Activated B cell treated with CpG ODN at 0.5 μM for 24 hours (primary cell): ENCODE measurements around the gene GDF7. TPM values are rescaled to one million over a fixed set of nuclear protein-coding genes. Genes with fewer than 3 reads are reported as not detected.

Experiments used
- ATAC-seq: fragments of 200-7000 bp; cut with Tn5 transposase; one replicate; pipeline ENCODE4 v1.10.0; 2021; ENCODE audit warnings: low read depth, mild to moderate bottlenecking, moderate library complexity
- CTCF ChIA-PET: fragments of 350-600 bp; sonication (Branson Sonifier 250); formaldehyde crosslinking; loops from one replicate; lab custom pipeline; 2021; ENCODE audit warnings: antibody characterized with exemption; lab: Charles Lee
- POLR2A ChIA-PET: fragments of 350-600 bp; sonication (Branson Sonifier 250); formaldehyde crosslinking; loops from one replicate; lab custom pipeline; 2021; ENCODE audit warnings: antibody characterized with exemption; lab: Charles Lee
- DNase-seq: peaks from one replicate; pipeline ENCODE4 v3.0.0; 2022
- H3K27ac Mint-ChIP-seq: one replicate; pipeline ENCODE4 v1.8.0; 2020; ENCODE audit warnings: mixed read lengths
- H3K27me3 Mint-ChIP-seq: one replicate; pipeline ENCODE4 v1.8.0; 2021; ENCODE audit warnings: mixed read lengths
- H3K36me3 Mint-ChIP-seq: one replicate; pipeline ENCODE4 v1.8.0; 2021; ENCODE audit warnings: low read depth, mixed read lengths
- H3K4me1 Mint-ChIP-seq: one replicate; pipeline ENCODE4 v1.8.0; 2021; ENCODE audit warnings: mixed read lengths
- H3K4me3 Mint-ChIP-seq: one replicate; pipeline ENCODE4 v1.8.0; 2020; ENCODE audit warnings: mild to moderate bottlenecking, mixed read lengths
- H3K9me3 Mint-ChIP-seq: one replicate; pipeline ENCODE4 v1.8.0; 2020; ENCODE audit warnings: mixed read lengths
- CTCF ChIP-seq: fragments of 200-600 bp; IDR thresholded peaks from one replicate; pipeline ENCODE4 v1.8.0; 2022; ENCODE audit warnings: antibody characterized with exemption, mild to moderate bottlenecking
- intact Hi-C: fragments of 100-400 bp; cut with micrococcal nuclease; formaldehyde crosslinking; loops from one replicate; pipeline ENCODE4 v1.15.1; 2024
- total RNA-seq: library from RNA; stranded (reverse); gene quantifications from 2 replicates; pipeline ENCODE4 v1.2.3, GENCODE V29; 2022

GDF7 gene
- total RNA-seq, 1 donor from 2014 or later = 6.7 TPM

- no peak overlapping the region for H3K27ac Mint-ChIP-seq
- H3K36me3 Mint-ChIP-seq = peaks cover 41% of the 10 kb centered on the region
- CTCF ChIA-PET = interaction anchor here (0.6 to 2.6 kb wide), 10 partner anchors 9 to 392 kb away, joined by 3 to 26 read pairs (median 4); partner anchors contain the start of gene RHOB
- no peak for DNase-seq
- intact Hi-C loops = loop anchor here (2.0 to 5.0 kb wide), 2 partner anchors 38 to 677 kb away; no protein-coding TSS in a partner anchor
- H3K27me3 Mint-ChIP-seq = no peaks in the 10 kb centered on the region
- POLR2A ChIA-PET = interaction anchor here (0.7 to 3.2 kb wide), 2 partner anchors 188 to 353 kb away, joined by 4 to 10 read pairs; partner anchors contain the start of gene RHOB
- H3K4me3 Mint-ChIP-seq = no peak overlapping the region
- no peak for ATAC-seq
- no peaks in the 10 kb centered on the region for H3K9me3 Mint-ChIP-seq
- peaks cover 8% of the 10 kb centered on the region for H3K4me1 Mint-ChIP-seq
- TF ChIP-seq CTCF = no peak
Measured at GRCh38 chr2:20634507-20635112, 32.3 kb upstream of the GDF7 start.

- Mint-ChIP-seq H3K27me3 (no peaks in the 10 kb centered on the region), H3K4me1 (peaks cover 8% of the 10 kb centered on the region), H3K4me3 (no peak overlapping the region), H3K36me3 (peaks cover 40% of the 10 kb centered on the region), H3K9me3 (no peaks in the 10 kb centered on the region), H3K27ac (no peak overlapping the region)
- ATAC-seq = no peak
- no peak for DNase-seq
- no peak for TF ChIP-seq CTCF
- intact Hi-C loops = loop anchor here (2.0 to 5.0 kb wide), 2 partner anchors 38 to 678 kb away; no protein-coding TSS in a partner anchor
- POLR2A ChIA-PET = interaction anchor here (0.7 to 3.2 kb wide), 2 partner anchors 188 to 353 kb away, joined by 4 to 10 read pairs; partner anchors contain the start of gene RHOB
- CTCF ChIA-PET = interaction anchor here (0.9 to 2.6 kb wide), 8 partner anchors 9 to 224 kb away, joined by 3 to 26 read pairs (median 4); partner anchors contain the start of gene RHOB
Measured at GRCh38 chr2:20635113-20635510, 31.8 kb upstream of the GDF7 start.

GRCh38 chr2:20635675-20636584, 31.0 kb upstream of the GDF7 start:
- no peak overlapping the region for H3K27ac Mint-ChIP-seq
- H3K36me3 Mint-ChIP-seq = peaks cover 43% of the 10 kb centered on the region
- ATAC-seq (peak; percentile 97), DNase-seq (peak; percentile 64)
- TF ChIP-seq CTCF = no peak
- intact Hi-C loops = loop anchor here (1.0 to 5.0 kb wide), 4 partner anchors 39 to 679 kb away; no protein-coding TSS in a partner anchor
- POLR2A ChIA-PET = interaction anchor here (3.2 kb wide), 1 partner anchor 189 kb away, joined by 10 read pairs; the partner anchor contains the start of gene RHOB
- no peaks in the 10 kb centered on the region for H3K9me3 Mint-ChIP-seq
- no peak overlapping the region for H3K4me3 Mint-ChIP-seq
- CTCF ChIA-PET = interaction anchor here (0.5 to 2.6 kb wide), 13 partner anchors 13 to 300 kb away, joined by 3 to 26 read pairs (median 4); partner anchors contain the start of gene RHOB
- peaks cover 8% of the 10 kb centered on the region for H3K4me1 Mint-ChIP-seq
- no peaks in the 10 kb centered on the region for H3K27me3 Mint-ChIP-seq

GRCh38 chr2:20637147-20637546, 29.8 kb upstream of the GDF7 start:
- H3K27ac Mint-ChIP-seq = no peak overlapping the region
- no peak overlapping the region for H3K4me3 Mint-ChIP-seq
- H3K36me3 Mint-ChIP-seq = peaks cover 54% of the 10 kb centered on the region
- POLR2A ChIA-PET = interaction anchor here (1.4 kb wide), 1 partner anchor 190 kb away, joined by 4 read pairs; the partner anchor contains the start of gene RHOB
- DNase-seq (no peak), ATAC-seq (no peak)
- peaks cover 8% of the 10 kb centered on the region for H3K4me1 Mint-ChIP-seq
- TF ChIP-seq CTCF = no peak
- H3K27me3 Mint-ChIP-seq = no peaks in the 10 kb centered on the region
- intact Hi-C loops = loop anchor here (5.0 kb wide), 1 partner anchor 680 kb away; no protein-coding TSS in a partner anchor
- H3K9me3 Mint-ChIP-seq = no peaks in the 10 kb centered on the region
- CTCF ChIA-PET = interaction anchor here (0.9 kb wide), 1 partner anchor 184 kb away, joined by 3 read pairs; no protein-coding TSS in a partner anchor
